Endothelial cell of umbilical vein (primary cell): Measurements from ENCODE around the gene PFDN5. TPM values are rescaled to one million over a fixed set of nuclear protein-coding genes. Genes with fewer than 3 reads are reported as not detected.

Experiments used
- BruUV-seq: library from RNA; stranded (reverse); fragments of 400-500 nt; replicated peaks from 2 replicates; lab custom pipeline; 2021; lab: Mats Ljungman, UMichigan
- CTCF ChIA-PET: fragments of 300-600, 350-600 bp; sonication (Branson Sonifier 250); formaldehyde crosslinking; loops from one replicate; lab custom pipeline; 2021; ENCODE audit warnings: antibody characterized with exemption, inconsistent platforms; lab: Charles Lee
- POLR2A ChIA-PET: fragments of 300-600, 350-600 bp; sonication (Branson Sonifier 250); formaldehyde crosslinking; loops from one replicate; lab custom pipeline; 2021; ENCODE audit warnings: antibody characterized with exemption, inconsistent platforms; lab: Charles Lee
- DNase-seq: peaks from one replicate; pipeline ENCODE4 v3.0.0-alpha.2; 2011; ENCODE audit warnings: low read depth, low spot score
- FAIRE-seq: peaks from 2 replicates; lab custom pipeline; 2011; peaks lifted over from hg19 to GRCh38; lab: Jason Lieb, UNC
- H2AFZ ChIP-seq: 2 replicates; pipeline ENCODE4 v1.6.0; 2012; ENCODE audit warnings: low read depth, low read length, control low read depth, inconsistent platforms
- H3K27ac ChIP-seq: 2 replicates; pipeline ENCODE4 v1.5.1; 2011; ENCODE audit warnings: low read depth, mild to moderate bottlenecking, control low read depth, low read length, moderate library complexity; ENCODE audit not compliant: insufficient read depth
- H3K27me3 ChIP-seq, 2 experiments: 2 replicates each; pipeline versions ENCODE4 v1.6.0 to v1.6.1; 2011; ENCODE audit warnings: low read length in 2 of 2, mixed read lengths in 1 of 2; ENCODE audit not compliant: control insufficient read depth in 2 of 2, insufficient read depth in 2 of 2
- H3K36me3 ChIP-seq, 2 experiments: 2 replicates in 1 of 2; 3 replicates in 1 of 2; pipeline ENCODE4 v1.5.1; 2011; ENCODE audit warnings: low read length in 2 of 2, mild to moderate bottlenecking in 1 of 2, moderate library complexity in 1 of 2; ENCODE audit not compliant: control insufficient read depth in 2 of 2, insufficient read depth in 2 of 2; ENCODE audit errors: extremely low read depth in 1 of 2
- H3K4me1 ChIP-seq: 3 replicates; pipeline ENCODE4 v1.5.1; 2011; ENCODE audit warnings: mild to moderate bottlenecking, low read length; ENCODE audit not compliant: control insufficient read depth, insufficient read depth; ENCODE audit errors: extremely low read depth
- H3K4me2 ChIP-seq: 2 replicates; pipeline ENCODE4 v1.6.1; 2011; ENCODE audit warnings: low read length, control low read depth, mixed read lengths; ENCODE audit not compliant: insufficient read depth
- H3K4me3 ChIP-seq, 3 experiments: fragments of 200-600 bp in 1 of 3; sonication (generic), shearing (Covaris generic) in 1 of 3; replicated peaks in 1 of 3; 2 replicates each; pipeline ENCODE4 v1.5.1; 2011 to 2016; ENCODE audit warnings: control low read depth in 3 of 3, low read length in 3 of 3, mild to moderate bottlenecking in 2 of 3, inconsistent platforms in 1 of 3, low read depth in 1 of 3, moderate library complexity in 1 of 3; ENCODE audit not compliant: insufficient read depth in 1 of 3
- H3K79me2 ChIP-seq: 2 replicates; pipeline ENCODE4 v1.6.0; 2012; ENCODE audit warnings: low read length, inconsistent platforms; ENCODE audit not compliant: control insufficient read depth, insufficient read depth
- H3K9ac ChIP-seq: replicated peaks from 2 replicates; pipeline ENCODE3; 2011; ENCODE audit warnings: low read length, control low read depth; ENCODE audit not compliant: insufficient read depth; ENCODE audit errors: extremely low read depth
- H3K9me1 ChIP-seq: replicated peaks from 3 replicates; pipeline ENCODE4 v1.6.0; 2011; ENCODE audit warnings: mild to moderate bottlenecking, low read length; ENCODE audit not compliant: control insufficient read depth, insufficient read depth; ENCODE audit errors: extremely low read depth
- H3K9me3 ChIP-seq: replicated peaks from 2 replicates; pipeline ENCODE4 v1.5.1; 2012; ENCODE audit warnings: low read length, inconsistent platforms; ENCODE audit not compliant: control insufficient read depth, insufficient read depth
- H4K20me1 ChIP-seq: replicated peaks from 2 replicates; pipeline ENCODE3; 2011; ENCODE audit warnings: mild to moderate bottlenecking, low read length; ENCODE audit not compliant: control insufficient read depth, insufficient read depth; ENCODE audit errors: extremely low read depth
- EZH2 ChIP-seq: IDR thresholded peaks from 2 replicates; pipeline ENCODE4 v1.6.1; 2012; ENCODE audit warnings: borderline replicate concordance, low read depth, mild to moderate bottlenecking, moderate library complexity, low read length, inconsistent platforms; ENCODE audit not compliant: severe bottlenecking
- FOS ChIP-seq: IDR thresholded peaks from 2 replicates; pipeline ENCODE4 v1.6.1; 2011; ENCODE audit warnings: mild to moderate bottlenecking, low read length, moderate library complexity, borderline replicate concordance; ENCODE audit not compliant: insufficient read depth
- GATA2 ChIP-seq: IDR thresholded peaks from 2 replicates; pipeline ENCODE4 v1.7.0; 2011; ENCODE audit warnings: low read depth, mild to moderate bottlenecking, moderate library complexity, mixed read lengths, low read length; ENCODE audit not compliant: insufficient read length, insufficient read depth
- JUN ChIP-seq: IDR thresholded peaks from 2 replicates; pipeline ENCODE4 v1.6.1; 2011; ENCODE audit warnings: borderline replicate concordance, low read depth; ENCODE audit not compliant: insufficient read length, insufficient read depth
- MAX ChIP-seq: IDR thresholded peaks from 2 replicates; pipeline ENCODE4 v1.6.1; 2011; ENCODE audit not compliant: insufficient read depth, insufficient read length
- MYC ChIP-seq: IDR thresholded peaks from one replicate; pipeline ENCODE4 v1.6.1; 2011; ENCODE audit warnings: mild to moderate bottlenecking, low read depth, low read length
- POLR2A ChIP-seq: IDR thresholded peaks from 2 replicates; pipeline ENCODE4 v1.6.1; 2012; ENCODE audit warnings: low read depth, mild to moderate bottlenecking, control low read depth, low read length
- POLR2AphosphoS5 ChIP-seq: IDR thresholded peaks from 2 replicates; pipeline ENCODE4 v1.6.1; 2012; ENCODE audit warnings: low read depth, mild to moderate bottlenecking, control low read depth, low read length, moderate library complexity; ENCODE audit not compliant: insufficient read depth
- dilution Hi-C: fragments of 300-500 bp; cut with MboI; formaldehyde crosslinking; loops from one replicate; pipeline ENCODE4 v1.15.0; 2019; ENCODE audit warnings: low sequenced_read_pairs; ENCODE audit not compliant: extremely low pct_ligation_motif_present
- intact Hi-C: fragments of 100-400 bp; cut with micrococcal nuclease; formaldehyde crosslinking; loops from one replicate; pipeline ENCODE4 v1.10.0; 2022
- polyA plus RNA-seq, 4 experiments: library from polyadenylated mRNA; depleted of rRNA in 3 of 4; stranded (reverse) in 3 of 4; unstranded in 1 of 4; fragments of >200 nt; gene quantifications; 2 replicates each; pipeline versions ENCODE4 v1.2.1 to v1.2.3, GENCODE V29; 2011 to 2012; ENCODE audit warnings: missing spikeins in 1 of 4
- total RNA-seq: library from RNA; stranded (reverse); gene quantifications from 2 replicates; pipeline ENCODE4 v1.2.3, GENCODE V29; 2021
- TF ChIP-seq, protein P1 (sequence below), 2 donors: IDR thresholded peaks; 1 replicate in 1 of 2; 2 replicates in 1 of 2; pipeline ENCODE4 v1.5.1; 2011; ENCODE audit warnings: low read length in 2 of 2, mild to moderate bottlenecking in 2 of 2, moderate library complexity in 2 of 2, control low read depth in 1 of 2, inconsistent platforms in 1 of 2, low read depth in 1 of 2; ENCODE audit not compliant: insufficient read depth in 1 of 2; ENCODE audit errors: extremely low read depth in 1 of 2

Gene PFDN5
- total and polyA plus RNA-seq, 2 donors (not counting 3 experiments of a cell fraction or from before 2014, with no cell fraction given), result 301 to 745 TPM

DNA sequence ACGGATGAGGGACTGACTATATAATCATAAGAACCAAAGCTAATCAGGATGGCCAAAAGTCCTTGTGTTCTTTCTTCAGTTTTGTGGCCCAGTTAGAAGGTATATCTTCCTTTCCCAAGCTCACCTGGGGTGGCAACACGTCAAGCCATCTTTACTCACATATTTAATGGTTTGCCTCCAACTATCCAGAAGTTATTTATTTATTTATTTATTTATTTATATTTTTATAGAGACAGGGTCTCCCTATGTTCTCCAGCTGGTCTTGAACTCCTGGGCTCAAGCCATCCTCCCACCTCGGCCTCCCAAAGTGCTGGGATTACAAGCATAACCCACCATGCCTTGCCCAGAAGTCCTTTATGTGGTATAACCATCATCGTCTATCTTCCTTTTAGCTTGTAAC lies 52.6 kb downstream of the PFDN5 start:
- DNase-seq (no peak), FAIRE-seq (no peak)
- ChIA-PET POLR2A (interaction anchor here (1.2 kb wide), 1 partner anchor 31 kb away, joined by 3 read pairs; no protein-coding TSS in a partner anchor), CTCF (interaction anchor here (1.1 to 1.9 kb wide), 5 partner anchors 26 to 78 kb away, joined by 3 to 14 read pairs (median 4); partner anchors contain the start of gene AAAS)
- no peak overlapping the region for H3K4me3 ChIP-seq
- no peaks in the 10 kb centered on the region for H3K9me1 ChIP-seq
- no peaks in the 10 kb centered on the region for H4K20me1 ChIP-seq
- intact Hi-C loops (no loop called here), dilution Hi-C loops (no loop called here)
- no peaks in the 10 kb centered on the region for H3K9me3 ChIP-seq
- no peaks in the 10 kb centered on the region for H3K79me2 ChIP-seq
- H2AFZ ChIP-seq, result no peak overlapping the region
- H3K27ac ChIP-seq, result no peak overlapping the region
- TF ChIP-seq, protein P1, sequence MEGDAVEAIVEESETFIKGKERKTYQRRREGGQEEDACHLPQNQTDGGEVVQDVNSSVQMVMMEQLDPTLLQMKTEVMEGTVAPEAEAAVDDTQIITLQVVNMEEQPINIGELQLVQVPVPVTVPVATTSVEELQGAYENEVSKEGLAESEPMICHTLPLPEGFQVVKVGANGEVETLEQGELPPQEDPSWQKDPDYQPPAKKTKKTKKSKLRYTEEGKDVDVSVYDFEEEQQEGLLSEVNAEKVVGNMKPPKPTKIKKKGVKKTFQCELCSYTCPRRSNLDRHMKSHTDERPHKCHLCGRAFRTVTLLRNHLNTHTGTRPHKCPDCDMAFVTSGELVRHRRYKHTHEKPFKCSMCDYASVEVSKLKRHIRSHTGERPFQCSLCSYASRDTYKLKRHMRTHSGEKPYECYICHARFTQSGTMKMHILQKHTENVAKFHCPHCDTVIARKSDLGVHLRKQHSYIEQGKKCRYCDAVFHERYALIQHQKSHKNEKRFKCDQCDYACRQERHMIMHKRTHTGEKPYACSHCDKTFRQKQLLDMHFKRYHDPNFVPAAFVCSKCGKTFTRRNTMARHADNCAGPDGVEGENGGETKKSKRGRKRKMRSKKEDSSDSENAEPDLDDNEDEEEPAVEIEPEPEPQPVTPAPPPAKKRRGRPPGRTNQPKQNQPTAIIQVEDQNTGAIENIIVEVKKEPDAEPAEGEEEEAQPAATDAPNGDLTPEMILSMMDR (IDR thresholded peaks at IDR 0.05; ENCODE audit: extremely low read depth in 1 of 2, insufficient read depth in 1 of 2, low read depth in 1 of 2, low read length in 2 of 2), result no peak
- no peak for TF ChIP-seq POLR2AphosphoS5
- no peak for TF ChIP-seq MYC
- no peak for TF ChIP-seq FOS
- TF ChIP-seq POLR2A, result no peak
- TF ChIP-seq GATA2, result no peak
- no peak for TF ChIP-seq EZH2
- TF ChIP-seq MAX, result no peak
- no peak for TF ChIP-seq JUN
- H3K9ac ChIP-seq, result no peak overlapping the region
- no TSS peak for BruUV-seq
- no peaks in the 10 kb centered on the region for H3K27me3 ChIP-seq
- H3K4me1 ChIP-seq, result peaks cover 13% of the 10 kb centered on the region
- H3K36me3 ChIP-seq, result no peaks in the 10 kb centered on the region
- no peak overlapping the region for H3K4me2 ChIP-seq

Other genes starting within 250 kb of the PFDN5 start
- 106 and 119 TPM in 2 replicates for gene TNS2, start 245.5 kb upstream of the PFDN5 start, total RNA-seq
- 84.5 and 119 TPM in 2 replicates for gene TNS2, start 245.5 kb upstream of the PFDN5 start, polyA plus RNA-seq
- gene SPRYD3, start 216.2 kb upstream of the PFDN5 start, total RNA-seq, result 31.7 and 39.2 TPM in 2 replicates
- 38.6 and 39.6 TPM in 2 replicates for gene SPRYD3, start 216.2 kb upstream of the PFDN5 start, polyA plus RNA-seq
- 11.6 and 14.1 TPM in 2 replicates for gene IGFBP6, start 197.9 kb upstream of the PFDN5 start, total RNA-seq
- gene IGFBP6, start 197.9 kb upstream of the PFDN5 start, polyA plus RNA-seq, result 18.2 TPM in 2 replicates
- gene SOAT2, start 192.1 kb upstream of the PFDN5 start, total RNA-seq, result not detected in 2 replicates
- gene SOAT2, start 192.1 kb upstream of the PFDN5 start, polyA plus RNA-seq, result not detected in 2 replicates
- 34.9 and 38.1 TPM in 2 replicates for gene ZNF740, start 114.8 kb upstream of the PFDN5 start, total RNA-seq
- 7.9 and 10.5 TPM in 2 replicates for gene ZNF740, start 114.8 kb upstream of the PFDN5 start, polyA plus RNA-seq
- gene CSAD, start 114.6 kb upstream of the PFDN5 start, total RNA-seq, result 21.1 and 22.0 TPM in 2 replicates
- gene CSAD, start 114.6 kb upstream of the PFDN5 start, polyA plus RNA-seq, result 24.0 and 24.4 TPM in 2 replicates
- gene ITGB7, start 88.3 kb upstream of the PFDN5 start, total RNA-seq, result not detected in 2 replicates
- gene ITGB7, start 88.3 kb upstream of the PFDN5 start, polyA plus RNA-seq, result 0.17 and 0.18 TPM in 2 replicates
- gene RARG, start 63.3 kb upstream of the PFDN5 start, total RNA-seq, result 16.1 and 19.5 TPM in 2 replicates
- gene RARG, start 63.3 kb upstream of the PFDN5 start, polyA plus RNA-seq, result 9.9 and 11.6 TPM in 2 replicates
- 39.3 and 42.7 TPM in 2 replicates for gene ESPL1, start 27.2 kb upstream of the PFDN5 start, total RNA-seq
- gene ESPL1, start 27.2 kb upstream of the PFDN5 start, polyA plus RNA-seq, result 16.2 and 18.8 TPM in 2 replicates
- gene MYG1, start 4.2 kb downstream of the PFDN5 start, total RNA-seq, result 61.1 and 65.8 TPM in 2 replicates
- gene MYG1, start 4.2 kb downstream of the PFDN5 start, polyA plus RNA-seq, result 65.5 and 65.9 TPM in 2 replicates
- 57.8 and 60.0 TPM in 2 replicates for gene AAAS, start 26.1 kb downstream of the PFDN5 start, total RNA-seq
- gene AAAS, start 26.1 kb downstream of the PFDN5 start, polyA plus RNA-seq, result 83.1 and 86.0 TPM in 2 replicates
- not detected in 2 replicates for gene SP7, start 40.8 kb downstream of the PFDN5 start, total RNA-seq
- not detected in 2 replicates for gene SP7, start 40.8 kb downstream of the PFDN5 start, polyA plus RNA-seq
- 56.3 and 57.7 TPM in 2 replicates for gene SP1, start 84.6 kb downstream of the PFDN5 start, total RNA-seq
- 33.2 and 34.8 TPM in 2 replicates for gene SP1, start 84.6 kb downstream of the PFDN5 start, polyA plus RNA-seq
- not detected in 2 replicates for gene AMHR2, start 128.3 kb downstream of the PFDN5 start, total RNA-seq
- not detected in 2 replicates for gene AMHR2, start 128.3 kb downstream of the PFDN5 start, polyA plus RNA-seq
- 123 and 139 TPM in 2 replicates for gene PRR13, start 146.2 kb downstream of the PFDN5 start, total RNA-seq
- 60.6 and 68.9 TPM in 2 replicates for gene PRR13, start 146.2 kb downstream of the PFDN5 start, polyA plus RNA-seq
- gene PCBP2, start 156.6 kb downstream of the PFDN5 start, total RNA-seq, result 948 and 995 TPM in 2 replicates
- gene PCBP2, start 156.6 kb downstream of the PFDN5 start, polyA plus RNA-seq, result 431 and 526 TPM in 2 replicates
- gene MAP3K12, start 203.9 kb downstream of the PFDN5 start, total RNA-seq, result 29.3 and 33.3 TPM in 2 replicates
- 66.2 and 69.2 TPM in 2 replicates for gene MAP3K12, start 203.9 kb downstream of the PFDN5 start, polyA plus RNA-seq
- 53.8 and 57.2 TPM in 2 replicates for gene TARBP2, start 205.7 kb downstream of the PFDN5 start, total RNA-seq
- gene TARBP2, start 205.7 kb downstream of the PFDN5 start, polyA plus RNA-seq, result 82.8 and 92.1 TPM in 2 replicates
- not detected in 2 replicates for gene NPFF, start 211.9 kb downstream of the PFDN5 start, total RNA-seq
- 0.30 TPM in 1 of 2 replicates, not detected in the other for gene NPFF, start 211.9 kb downstream of the PFDN5 start, polyA plus RNA-seq